ENCODE data around the gene LDLRAD4. TPM values are rescaled to one million over a fixed set of nuclear protein-coding genes. Genes with fewer than 3 reads are reported as not detected.

The LDLRAD4 gene
- total and polyA plus RNA-seq, 9 of the 15 experiments (the other 6 are each of a cell fraction or from before 2014, with no cell fraction given): 0.01 TPM; not detected in 8

- TF ChIP-seq, protein P1, sequence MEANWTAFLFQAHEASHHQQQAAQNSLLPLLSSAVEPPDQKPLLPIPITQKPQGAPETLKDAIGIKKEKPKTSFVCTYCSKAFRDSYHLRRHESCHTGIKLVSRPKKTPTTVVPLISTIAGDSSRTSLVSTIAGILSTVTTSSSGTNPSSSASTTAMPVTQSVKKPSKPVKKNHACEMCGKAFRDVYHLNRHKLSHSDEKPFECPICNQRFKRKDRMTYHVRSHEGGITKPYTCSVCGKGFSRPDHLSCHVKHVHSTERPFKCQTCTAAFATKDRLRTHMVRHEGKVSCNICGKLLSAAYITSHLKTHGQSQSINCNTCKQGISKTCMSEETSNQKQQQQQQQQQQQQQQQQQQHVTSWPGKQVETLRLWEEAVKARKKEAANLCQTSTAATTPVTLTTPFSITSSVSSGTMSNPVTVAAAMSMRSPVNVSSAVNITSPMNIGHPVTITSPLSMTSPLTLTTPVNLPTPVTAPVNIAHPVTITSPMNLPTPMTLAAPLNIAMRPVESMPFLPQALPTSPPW (CRISPR knock-in tag; IDR thresholded peaks at IDR 0.05): no peak
- no peak for TF ChIP-seq THRAP3 (IDR thresholded peaks at IDR 0.05; ENCODE audit: borderline replicate concordance)
- no peak for TF ChIP-seq GATA2 (CRISPR knock-in tag; IDR thresholded peaks at IDR 0.05)
- TF ChIP-seq ZNF780A (CRISPR knock-in tag; IDR thresholded peaks at IDR 0.05): no peak
Observed at GRCh38 chr18:13501543-13501887, 283.0 kb downstream of the LDLRAD4 start (continued).

DNA sequence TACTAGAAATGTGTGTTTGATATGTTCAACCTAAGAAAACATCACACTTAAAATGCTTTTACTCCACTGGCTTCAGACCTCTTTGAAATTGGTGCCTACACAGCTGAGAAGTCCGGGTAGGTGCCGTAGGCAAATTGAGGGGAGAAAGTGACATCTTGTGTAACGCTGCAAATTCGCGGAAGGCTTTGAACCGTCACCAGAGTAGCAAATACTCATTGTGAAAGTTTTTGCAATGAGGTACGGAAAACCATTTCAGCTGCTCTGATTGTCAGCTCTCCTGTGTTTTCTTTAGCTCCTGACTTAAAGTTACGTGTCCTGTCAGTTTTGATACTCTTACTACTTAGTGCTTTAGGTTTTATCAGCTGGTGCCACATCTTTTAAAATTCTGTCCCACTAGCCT is 283.3 kb downstream of the LDLRAD4 start:
- FAIRE-seq (no peak), DNase-seq (ENCODE audit: extremely low read depth in 1 of 4, low spot score in 3 of 4) (no peak), ATAC-seq (no peak)
- Histone ChIP-seq H3K4me3 (no peak overlapping the region), H3K27ac (ENCODE audit: extremely low read depth, low read depth, low read length) (no peak overlapping the region), H3K36me3 (ENCODE audit: control insufficient read depth, insufficient read depth, low read length) (no peaks in the 10 kb centered on the region), H3K4me1 (replicated peaks in 1 of 2; ENCODE audit: control insufficient read depth in 2 of 2, insufficient read depth in 2 of 2, low read length in 2 of 2) (no peaks in the 10 kb centered on the region; a peak in 1 of 5 replicates), H3K27me3 (ENCODE audit: control insufficient read depth in 2 of 2, insufficient read depth in 2 of 2, low read length in 2 of 2) (peaks cover 19 to 48% of the 10 kb centered on the region in 2 experiments), H3K9me1 (ENCODE audit: control insufficient read depth, insufficient read depth, low read length) (no peaks in the 10 kb centered on the region), H3K9ac (ENCODE audit: insufficient read depth in 1 of 2, low read depth in 2 of 2, low read length in 2 of 2) (no peak overlapping the region), H3K9me3 (replicated peaks; ENCODE audit: control insufficient read depth, insufficient read depth, low read depth, low read length) (no peaks in the 10 kb centered on the region), H3K79me2 (ENCODE audit: control insufficient read depth, insufficient read depth, low read length) (no peaks in the 10 kb centered on the region), H3K4me2 (ENCODE audit: insufficient read depth, low read length) (no peak overlapping the region), H4K20me1 (replicated peaks; ENCODE audit: control insufficient read depth, insufficient read depth, low read length) (no peaks in the 10 kb centered on the region), H2AFZ (ENCODE audit: low read depth, low read length) (no peak overlapping the region)
- in situ Hi-C loops (cut with MboI): no loop called here
- ChIA-PET CTCF (ENCODE audit: low intra/inter-chr PET ratio) (no interaction called here), POLR2A (interaction anchor here (0.9 kb wide), 1 partner anchor 12 kb away, joined by 3 read pairs; no protein-coding TSS in a partner anchor)
- intact Hi-C loops (cut with micrococcal nuclease): no loop called here
- TF ChIP-seq GTF2A2 (tag; IDR thresholded peaks at IDR 0.05): no peak
- no peak for TF ChIP-seq ZNF695 (CRISPR knock-in tag; IDR thresholded peaks at IDR 0.05)
- no peak for TF ChIP-seq ZNF354B (CRISPR knock-in tag; IDR thresholded peaks at IDR 0.05)
- TF ChIP-seq ILF3 (IDR thresholded peaks at IDR 0.05; ENCODE audit: borderline replicate concordance): no peak
- no peak for TF ChIP-seq ILK (tag; IDR thresholded peaks at IDR 0.05; ENCODE audit: borderline replicate concordance, low read depth)
- TF ChIP-seq PTRF (tag; IDR thresholded peaks at IDR 0.05): no peak
- TF ChIP-seq RBM14 (IDR thresholded peaks at IDR 0.05; ENCODE audit: borderline replicate concordance, insufficient read depth, low read depth, low read length): no peak
- 3% methylated on average over 8 of the region's 8 CpGs for WGBS (ENCODE audit: insufficient coverage, low coverage, missing lambda C conversion rate)
- BruUV-seq (replicated peaks): no TSS peak

Measured in K562 (cell line).